Naive thymus-derived CD8-positive, alpha-beta T cell (primary cell): ENCODE data around the gene AGAP2. TPM values are rescaled to one million over a fixed set of nuclear protein-coding genes. Genes with fewer than 3 reads are reported as not detected.
A peak's percentile ranks its signal among the peaks of the same experiment; 100 is the strongest.

ENCODE experiments used
- ATAC-seq, 2 donors: fragments of 150-1000 bp; cut with Tn5 transposase in 1 of 2; sonication (Bioruptor Pico), chemical (Tn5 transposase) in 1 of 2; 1 replicate in 1 of 2; 2 replicates in 1 of 2; pipeline ENCODE4 v1.10.0; 2021; ENCODE audit warnings: mild to moderate bottlenecking in 2 of 2, moderate library complexity in 2 of 2
- POLR2A ChIA-PET: fragments of 350-600 bp; sonication (Branson Sonifier 250); formaldehyde crosslinking; loops from one replicate; lab custom pipeline; 2021; ENCODE audit warnings: antibody characterized with exemption; lab: Charles Lee
- DNase-seq, 10 donors: peaks; one replicate each; pipeline versions ENCODE4 v3.0.0 to v3.0.0-alpha.2; 2020 to 2022
- H3K27ac Mint-ChIP-seq, 10 donors: one replicate each; pipeline ENCODE4 v1.8.0; 2020 to 2022; ENCODE audit warnings: mild to moderate bottlenecking in 10 of 10, mixed read lengths in 10 of 10, moderate library complexity in 4 of 10, inconsistent platforms in 1 of 10
- H3K27me3 Mint-ChIP-seq, 5 donors: one replicate each; pipeline ENCODE4 v1.8.0; 2021 to 2022; ENCODE audit warnings: mixed read lengths in 5 of 5
- H3K36me3 Mint-ChIP-seq, 3 donors: one replicate each; pipeline ENCODE4 v1.8.0; 2020 to 2022; ENCODE audit warnings: mixed read lengths in 3 of 3, mild to moderate bottlenecking in 2 of 3, inconsistent platforms in 1 of 3
- H3K4me1 Mint-ChIP-seq, 4 donors: one replicate each; pipeline ENCODE4 v1.8.0; 2021 to 2022; ENCODE audit warnings: mixed read lengths in 4 of 4
- H3K4me3 Mint-ChIP-seq, 10 donors: one replicate each; pipeline ENCODE4 v1.8.0; 2020 to 2022; ENCODE audit warnings: mild to moderate bottlenecking in 10 of 10, mixed read lengths in 10 of 10, moderate library complexity in 6 of 10, inconsistent platforms in 1 of 10
- H3K9me3 Mint-ChIP-seq, 9 donors: one replicate each; pipeline ENCODE4 v1.8.0; 2020 to 2022; ENCODE audit warnings: mixed read lengths in 9 of 9, mild to moderate bottlenecking in 3 of 9, inconsistent platforms in 1 of 9, moderate library complexity in 1 of 9
- polyA plus RNA-seq, 3 donors: library from polyadenylated mRNA; unstranded; fragments of 300-500 nt; fragmentation: Illumina TruSeq; gene quantifications; one replicate each; pipeline ENCODE4 v1.2.3, GENCODE V29; 2021
- total RNA-seq, 8 experiments: library from RNA in 2 of 8; stranded (reverse) in 2 of 8; gene quantifications; one replicate each; pipeline ENCODE4 v1.2.3 and lab custom pipeline; 2021 to 2026

Gene AGAP2
- total and polyA plus RNA-seq, 5 experiments from 2014 or later: 4.3 to 58.8 (median 6.9) TPM

- ATAC-seq: no peak
- no peak for DNase-seq
- H3K4me1 Mint-ChIP-seq: peaks cover 37 to 54% (median 48%) of the 10 kb centered on the region in 4 donors
- H3K36me3 Mint-ChIP-seq: peaks cover 0 to 37% (median 8%) of the 10 kb centered on the region in 3 donors
- H3K9me3 Mint-ChIP-seq: no peaks in the 10 kb centered on the region
- peak overlapping the region; percentile 91 to 100 (median 97) for H3K27ac Mint-ChIP-seq
- POLR2A ChIA-PET: interaction anchor here (0.9 to 1.9 kb wide), 5 partner anchors 9 to 640 kb away, joined by 3 to 13 read pairs (median 4); partner anchors contain the start of gene TSFM
- peak overlapping the region; percentile 89 to 96 (median 94) for H3K4me3 Mint-ChIP-seq
- no peaks in the 10 kb centered on the region for H3K27me3 Mint-ChIP-seq
Measured at GRCh38 chr12:57751432-57751787, 12.9 kb upstream of the AGAP2 start.

GRCh38 chr12:57750561-57751431 is 12.3 kb upstream of the AGAP2 start:
- POLR2A ChIA-PET: interaction anchor here (1.9 kb wide), 1 partner anchor 9 kb away, joined by 12 read pairs; no protein-coding TSS in a partner anchor
- Mint-ChIP-seq H3K9me3 (no peaks in the 10 kb centered on the region), H3K4me1 (peaks cover 39 to 55% (median 49%) of the 10 kb centered on the region in 4 donors), H3K36me3 (peaks cover 0 to 40% (median 8%) of the 10 kb centered on the region in 3 donors), H3K27me3 (no peaks in the 10 kb centered on the region), H3K27ac (peak overlapping the region in 9 of 10 donors; percentile 84 to 100 (median 97)), H3K4me3 (peak overlapping the region; percentile 89 to 96 (median 94))
- no peak for ATAC-seq
- DNase-seq: no peak

GRCh38 chr12:57749061-57749460 is 10.5 kb upstream of the AGAP2 start:
- H3K4me3 Mint-ChIP-seq: no peak overlapping the region
- ATAC-seq: no peak
- H3K9me3 Mint-ChIP-seq: no peaks in the 10 kb centered on the region
- H3K36me3 Mint-ChIP-seq: peaks cover 0 to 40% (median 8%) of the 10 kb centered on the region in 3 donors
- H3K4me1 Mint-ChIP-seq: peaks cover 40 to 63% (median 57%) of the 10 kb centered on the region in 4 donors
- no peaks in the 10 kb centered on the region for H3K27me3 Mint-ChIP-seq
- no peak for DNase-seq
- POLR2A ChIA-PET: no interaction called here
- H3K27ac Mint-ChIP-seq: peak overlapping the region in 3 of 10 donors; percentile 22 to 51 (median 38)

- H3K36me3 Mint-ChIP-seq: peaks cover 0 to 38% (median 8%) of the 10 kb centered on the region in 3 donors
- H3K4me1 Mint-ChIP-seq: peaks cover 22 to 53% (median 47%) of the 10 kb centered on the region in 4 donors
- no peak for DNase-seq
- no peaks in the 10 kb centered on the region for H3K9me3 Mint-ChIP-seq
- POLR2A ChIA-PET: interaction anchor here (1.3 to 3.2 kb wide), 2 partner anchors 10 to 13 kb away, joined by 3 to 13 read pairs; no protein-coding TSS in a partner anchor
- peak overlapping the region; percentile 88 to 99 (median 93) for H3K4me3 Mint-ChIP-seq
- ATAC-seq: no peak
- no peaks in the 10 kb centered on the region for H3K27me3 Mint-ChIP-seq
- H3K27ac Mint-ChIP-seq: peak overlapping the region; percentile 92 to 99 (median 97)
Measured at GRCh38 chr12:57746025-57746424, 7.5 kb upstream of the AGAP2 start.

- H3K27ac Mint-ChIP-seq: peak overlapping the region; percentile 92 to 99 (median 97)
- H3K27me3 Mint-ChIP-seq: no peaks in the 10 kb centered on the region
- H3K36me3 Mint-ChIP-seq: peaks cover 0 to 34% (median 8%) of the 10 kb centered on the region in 3 donors
- peaks cover 26 to 54% (median 49%) of the 10 kb centered on the region in 4 donors for H3K4me1 Mint-ChIP-seq
- H3K4me3 Mint-ChIP-seq: peak overlapping the region; percentile 88 to 99 (median 93)
- DNase-seq (no peak), ATAC-seq (no peak)
- POLR2A ChIA-PET: interaction anchor here (1.0 to 3.2 kb wide), 12 partner anchors 9 to 225 kb away, joined by 3 to 13 read pairs (median 4); partner anchors contain the start of genes DDIT3, EEF1AKMT3, METTL1 and TSFM
- H3K9me3 Mint-ChIP-seq: no peaks in the 10 kb centered on the region
Measured at GRCh38 chr12:57745485-57745881, 6.9 kb upstream of the AGAP2 start.

- Mint-ChIP-seq H3K4me3 (peak within 1 kb of the TSS; percentile 88 to 99 (median 93)), H3K9me3 (no peaks in the 10 kb centered on the region), H3K4me1 (peaks cover 24 to 57% (median 50%) of the 10 kb centered on the region in 4 donors), H3K27me3 (no peaks in the 10 kb centered on the region), H3K36me3 (peaks cover 0 to 31% (median 8%) of the 10 kb centered on the region in 3 donors), H3K27ac (peak within 1 kb of the TSS; percentile 92 to 99 (median 97))
- ATAC-seq (peak; percentile 79 to 82), DNase-seq (peak; percentile 82 to 97 (median 93))
- POLR2A ChIA-PET: interaction anchor here (0.5 to 3.2 kb wide), 15 partner anchors 9 to 265 kb away, joined by 3 to 13 read pairs (median 4); partner anchors contain the start of genes ARHGAP9, DDIT3, EEF1AKMT3 and METTL1
Measured at GRCh38 chr12:57744777-57745484, 6.4 kb upstream of the AGAP2 start, which contains the start of gene TSPAN31. TSS of gene TSPAN31 (plus strand) at chr12:57745039. CDS start at chr12:57745155, 116 bp downstream.

GRCh38 chr12:57744194-57744776 is 5.7 kb upstream of the AGAP2 start:
- Mint-ChIP-seq H3K4me3 (peak overlapping the region; percentile 88 to 99 (median 93)), H3K9me3 (no peaks in the 10 kb centered on the region), H3K4me1 (peaks cover 26 to 64% (median 56%) of the 10 kb centered on the region in 4 donors), H3K27me3 (no peaks in the 10 kb centered on the region), H3K27ac (peak overlapping the region; percentile 92 to 99 (median 97)), H3K36me3 (peaks cover 0 to 37% (median 10%) of the 10 kb centered on the region in 3 donors)
- ATAC-seq: peak; percentile 12 to 43
- DNase-seq: peak in 9 of 10 donors; percentile 49 to 88 (median 78)
- POLR2A ChIA-PET: interaction anchor here (1.0 to 3.2 kb wide), 14 partner anchors 9 to 1115 kb away, joined by 3 to 13 read pairs (median 4); partner anchors contain the start of genes ARHGAP9, DDIT3, EEF1AKMT3 and METTL1

GRCh38 chr12:57743769-57744168 is 5.2 kb upstream of the AGAP2 start:
- Mint-ChIP-seq H3K36me3 (peaks cover 0 to 37% (median 11%) of the 10 kb centered on the region in 3 donors), H3K27ac (peak overlapping the region; percentile 92 to 99 (median 97)), H3K4me1 (peaks cover 30 to 69% (median 59%) of the 10 kb centered on the region in 4 donors), H3K27me3 (no peaks in the 10 kb centered on the region), H3K9me3 (no peaks in the 10 kb centered on the region), H3K4me3 (peak overlapping the region; percentile 88 to 99 (median 93))
- ATAC-seq: no peak
- no peak for DNase-seq
- POLR2A ChIA-PET: interaction anchor here (1.0 to 3.2 kb wide), 7 partner anchors 8 to 1114 kb away, joined by 3 to 13 read pairs (median 5); partner anchors contain the start of genes OS9 and TSFM

- Mint-ChIP-seq H3K27ac (peak overlapping the region; percentile 74 to 99 (median 96)), H3K36me3 (peaks cover 0 to 22% (median 3%) of the 10 kb centered on the region in 3 donors), H3K4me1 (peaks cover 30 to 69% (median 60%) of the 10 kb centered on the region in 4 donors), H3K4me3 (peak overlapping the region; percentile 82 to 96 (median 90)), H3K9me3 (no peaks in the 10 kb centered on the region), H3K27me3 (no peaks in the 10 kb centered on the region)
- DNase-seq (peak; percentile 57 to 90 (median 72)), ATAC-seq (peak; percentile 46 to 58)
- POLR2A ChIA-PET: interaction anchor here (0.6 to 2.9 kb wide), 15 partner anchors 8 to 1054 kb away, joined by 3 to 13 read pairs (median 3); partner anchors contain the start of genes CDK4, MARCHF9, NACA and OS9
Measured at GRCh38 chr12:57741844-57742738, 3.5 kb upstream of the AGAP2 start.

GRCh38 chr12:57741413-57741789 is 2.9 kb upstream of the AGAP2 start:
- DNase-seq: peak in 1 of 10 donors; percentile 20
- no peak for ATAC-seq
- POLR2A ChIA-PET: interaction anchor here (0.6 to 2.9 kb wide), 16 partner anchors 9 to 1053 kb away, joined by 3 to 16 read pairs (median 4); partner anchors contain the start of genes B4GALNT1, CDK4, MARCHF9 and NACA
- Mint-ChIP-seq H3K4me3 (peak overlapping the region; percentile 82 to 96 (median 90)), H3K9me3 (no peaks in the 10 kb centered on the region), H3K27me3 (no peaks in the 10 kb centered on the region), H3K36me3 (peaks cover 0 to 22% (median 3%) of the 10 kb centered on the region in 3 donors), H3K27ac (peak overlapping the region; percentile 87 to 99 (median 96)), H3K4me1 (peaks cover 35 to 74% (median 62%) of the 10 kb centered on the region in 4 donors)
